ENCODE measurements around the gene CAMKK1.

CAMKK1 gene

GRCh38 chr17:3896108-3896967 lies 3.5 kb upstream of the CAMKK1 start:
- DNase-seq = no peak

DNA sequence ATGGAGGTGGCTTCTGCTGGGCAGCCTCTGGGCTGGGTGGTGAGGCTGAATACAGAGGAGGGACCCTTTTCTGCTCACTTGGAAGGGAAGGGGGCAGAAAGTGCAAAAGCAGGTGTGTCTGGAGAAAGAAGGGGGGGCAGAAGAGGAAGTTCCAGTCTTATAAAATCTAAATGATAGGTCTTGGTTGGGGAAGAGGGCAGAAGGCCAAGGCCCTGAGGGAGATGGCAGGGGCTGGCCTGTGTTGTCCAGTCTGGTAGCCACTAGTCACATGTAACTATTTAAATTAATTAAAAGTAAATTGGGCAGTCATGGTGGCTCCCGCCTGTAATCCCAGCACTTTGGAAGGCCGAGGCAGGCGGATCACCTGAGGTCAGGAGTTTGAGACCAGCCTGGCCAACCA lies 2.5 kb upstream of the CAMKK1 start:
- no peak for DNase-seq

DNA sequence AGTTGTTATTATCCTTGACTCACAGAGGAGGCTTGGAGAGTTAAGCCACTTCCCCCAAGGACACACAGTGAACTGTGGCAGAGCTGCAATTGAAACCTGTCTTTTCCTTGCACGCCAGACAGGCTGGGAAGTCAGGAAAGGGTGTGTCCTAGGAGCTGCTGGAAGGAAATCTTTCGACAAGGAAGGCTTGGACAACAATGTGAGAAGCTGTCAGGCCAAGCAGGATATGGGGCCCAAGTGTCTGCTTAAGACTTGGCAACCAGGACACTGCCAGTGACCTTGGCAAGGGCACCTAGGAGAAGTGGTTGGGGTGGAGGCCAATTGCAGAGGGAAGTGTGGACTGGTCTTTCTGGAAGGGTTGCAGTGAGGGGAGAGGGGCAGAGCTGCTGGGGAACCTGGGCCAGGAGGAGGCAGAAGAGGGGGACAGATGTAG lies 2.1 kb upstream of the CAMKK1 start:
- DNase-seq = no peak

DNA sequence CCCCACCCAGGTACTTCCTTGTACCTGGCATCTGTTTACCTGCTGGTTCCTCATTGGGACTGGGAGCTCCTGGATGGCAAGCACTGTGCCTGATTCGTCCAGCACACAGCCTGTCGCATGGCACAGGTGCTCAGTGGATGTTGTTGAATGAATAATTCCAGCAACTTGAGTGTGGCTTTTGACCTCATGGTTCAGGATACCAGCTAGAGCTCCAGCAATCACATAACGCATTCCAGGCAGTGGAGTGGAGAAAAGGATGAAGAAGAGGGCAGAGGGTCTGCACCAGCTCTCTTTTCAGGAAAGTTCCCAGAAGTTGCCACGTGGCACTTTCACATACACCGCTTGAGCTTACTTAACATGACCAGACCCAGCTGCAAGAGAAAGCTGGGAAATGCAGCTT lies 1.3 kb upstream of the CAMKK1 start:
- no peak for DNase-seq

- DNase-seq = no peak
Observed at GRCh38 chr17:3893720-3894116, 865 bp upstream of the CAMKK1 start.

- DNase-seq = peak; percentile 59
Observed at GRCh38 chr17:3892095-3892998, 506 bp downstream of the CAMKK1 start.

DNA sequence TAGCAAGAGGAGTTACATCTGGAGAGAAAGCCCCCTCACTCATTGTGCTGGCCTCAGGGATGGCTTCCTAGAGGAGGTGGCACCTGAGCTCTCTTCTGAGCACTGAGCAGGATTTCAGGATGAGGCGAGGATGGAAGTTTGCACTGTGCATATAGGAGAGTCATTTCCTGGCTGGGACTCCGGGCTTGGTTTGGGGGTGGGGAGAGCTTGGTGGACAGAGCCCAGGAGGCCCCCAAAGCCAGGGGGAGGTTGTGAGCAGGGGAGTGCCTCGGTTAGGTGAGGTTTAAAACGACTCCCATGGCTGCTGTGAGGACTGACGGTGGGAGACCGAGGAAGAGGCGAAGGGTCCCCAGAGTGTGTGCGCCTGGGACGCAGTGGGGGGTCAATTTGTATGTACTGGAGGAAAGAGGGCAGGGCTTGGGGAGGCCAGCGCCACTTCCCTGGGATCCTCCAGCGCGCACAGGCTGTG lies 1.2 kb downstream of the CAMKK1 start:
- DNase-seq = no peak

DNA sequence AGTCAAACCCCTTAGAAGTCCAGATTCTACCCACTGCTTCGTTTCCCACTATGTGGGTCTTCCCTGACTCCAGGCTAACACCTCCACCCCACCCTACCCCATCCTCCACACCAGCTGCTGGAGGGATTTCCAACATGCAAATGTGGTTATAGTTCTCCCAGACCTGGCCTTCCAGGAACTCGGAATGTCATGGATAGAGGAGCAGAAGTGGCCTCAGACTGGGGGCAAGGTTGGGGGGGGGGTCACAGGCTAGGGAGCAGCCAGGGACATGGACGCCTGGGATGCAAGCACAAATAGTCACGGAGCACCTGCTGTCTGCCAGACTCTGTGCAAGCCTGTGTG lies 2.0 kb downstream of the CAMKK1 start:
- no peak for DNase-seq

DNA sequence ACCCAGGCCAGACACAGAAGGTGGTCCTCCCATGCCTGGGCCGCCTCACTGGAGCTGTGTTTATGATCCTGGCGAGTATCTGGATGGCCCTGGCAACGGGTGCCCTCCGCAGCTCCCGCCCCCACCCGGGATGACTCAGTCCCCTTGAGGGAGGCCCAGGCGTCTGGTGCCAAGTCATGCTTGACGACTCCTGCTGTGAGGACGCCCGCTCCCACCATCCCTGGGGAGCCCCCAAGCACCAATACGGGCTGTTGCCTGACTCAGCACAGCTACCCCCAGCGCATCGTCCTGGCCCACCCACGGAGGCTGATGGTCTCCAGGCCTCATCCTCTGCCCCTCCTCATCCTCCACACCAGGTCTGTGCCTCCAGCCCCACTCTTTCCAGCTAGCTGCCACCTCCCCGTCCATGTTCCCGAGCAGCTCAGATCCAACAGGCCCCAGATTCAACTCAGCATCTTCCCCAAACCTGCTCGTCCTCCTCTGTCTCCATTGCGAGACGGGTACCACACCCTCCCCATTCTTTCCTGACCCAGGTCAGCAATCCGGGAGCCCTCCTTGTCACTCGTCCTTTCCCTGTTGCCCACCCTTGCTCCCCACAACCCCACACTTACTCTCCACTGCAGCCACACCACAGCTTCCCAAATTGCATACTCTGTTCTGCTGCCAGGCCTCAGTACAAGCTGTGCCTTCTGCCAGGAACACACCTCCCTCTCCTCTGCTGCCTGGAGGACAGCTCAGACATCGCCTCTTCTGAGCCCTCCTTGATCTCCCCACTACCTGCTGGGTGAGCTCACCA lies 2.6 kb downstream of the CAMKK1 start:
- peak; percentile 90 for DNase-seq

DNA sequence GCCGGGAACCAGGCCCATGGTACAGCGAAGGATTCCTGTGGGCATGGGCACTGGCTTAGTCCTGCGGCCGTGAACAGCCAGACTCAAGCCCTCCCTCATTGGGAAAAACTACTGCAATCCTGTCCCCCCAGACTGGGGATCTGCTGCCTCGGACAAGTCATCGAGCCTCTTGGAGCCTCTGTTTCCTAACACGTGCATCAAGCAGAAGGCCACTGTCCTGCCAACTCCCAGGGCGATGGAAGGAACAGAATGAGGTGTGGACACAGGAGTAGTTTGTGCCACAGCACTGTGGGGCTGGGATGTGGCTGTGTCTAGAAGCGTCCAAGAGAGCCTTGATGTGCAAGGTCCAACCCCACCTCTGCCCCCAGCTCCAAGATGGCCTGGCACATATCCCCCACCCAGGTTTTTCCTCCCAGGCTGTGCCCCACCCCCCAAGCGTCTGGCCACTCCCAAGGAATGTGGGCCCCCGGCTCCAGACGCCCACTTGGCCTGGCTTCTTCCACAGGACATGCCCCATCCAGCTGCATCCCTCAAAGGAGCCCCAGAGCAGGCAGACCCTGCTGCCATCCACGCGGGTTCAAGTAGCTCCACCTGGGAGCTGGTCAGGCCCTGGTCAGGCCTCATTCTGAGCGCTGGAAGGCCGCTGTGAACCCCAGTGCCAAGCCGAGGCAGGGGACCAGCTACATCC lies 3.4 kb downstream of the CAMKK1 start:
- no peak for DNase-seq

- DNase-seq = peak; percentile 91
Observed at GRCh38 chr17:3888343-3889171, 4.3 kb downstream of the CAMKK1 start.

- no peak for DNase-seq
Observed at GRCh38 chr17:3887804-3888203, 5.0 kb downstream of the CAMKK1 start.

DNA sequence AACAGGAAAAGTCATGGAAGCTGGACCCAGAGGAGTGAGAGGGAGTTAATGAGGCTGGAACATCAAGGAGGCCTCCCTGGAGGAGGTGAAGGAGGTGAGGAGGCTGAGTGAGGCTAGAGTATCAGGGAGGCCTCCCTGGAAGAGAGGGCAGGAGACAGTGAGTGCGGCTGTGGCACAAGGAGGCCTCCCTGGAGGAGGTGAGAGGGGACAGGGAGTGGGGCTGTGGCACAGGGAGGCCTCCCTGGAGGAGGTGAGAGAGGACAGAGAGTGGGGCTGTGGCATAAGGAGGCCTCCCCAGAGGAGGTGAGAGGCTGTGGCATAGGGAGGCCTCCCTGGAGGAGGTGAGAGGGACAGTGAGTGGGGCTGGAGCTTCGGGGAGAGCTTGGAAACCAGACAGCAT lies 5.5 kb downstream of the CAMKK1 start:
- DNase-seq = no peak

DNA sequence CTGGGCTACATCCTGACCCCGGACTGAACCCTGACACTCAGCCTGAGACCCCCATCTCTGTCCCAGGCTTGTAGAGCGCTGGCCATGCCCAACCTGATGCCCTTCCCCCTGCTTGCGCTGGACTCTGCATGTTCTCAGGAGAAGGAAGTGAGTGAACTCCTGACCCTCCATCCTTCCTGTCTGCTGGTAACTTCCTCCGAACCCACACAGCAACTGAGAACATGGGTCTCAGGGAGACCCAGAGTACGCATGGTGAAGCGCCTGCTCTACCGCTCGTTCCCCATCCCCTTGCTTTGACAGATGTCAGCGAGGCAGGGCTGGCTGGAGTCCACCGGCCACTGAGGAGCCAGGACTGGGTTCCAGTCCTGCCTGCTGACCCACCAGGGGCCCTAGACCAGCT lies 6.1 kb downstream of the CAMKK1 start:
- DNase-seq = no peak

DNA sequence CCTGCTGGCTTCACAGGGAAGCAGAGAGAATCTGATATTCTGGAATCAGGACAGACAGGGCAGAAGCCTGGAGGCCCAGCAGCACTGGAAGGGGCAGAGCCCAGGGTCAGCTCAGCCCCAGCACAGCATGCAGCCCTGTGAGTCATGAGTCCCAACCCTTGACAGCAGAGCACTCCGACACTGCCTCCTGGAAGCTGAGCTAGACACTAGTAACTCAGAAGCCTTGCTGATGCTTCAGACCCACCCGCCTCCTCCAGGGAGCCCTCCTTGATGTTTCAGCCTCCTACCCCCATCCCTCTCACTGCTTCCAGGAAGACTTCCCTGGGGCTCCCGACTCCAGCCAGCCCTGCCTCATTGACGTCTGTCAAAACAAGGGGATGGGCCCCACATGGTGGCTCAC lies 6.9 kb downstream of the CAMKK1 start:
- no peak for DNase-seq

DNA sequence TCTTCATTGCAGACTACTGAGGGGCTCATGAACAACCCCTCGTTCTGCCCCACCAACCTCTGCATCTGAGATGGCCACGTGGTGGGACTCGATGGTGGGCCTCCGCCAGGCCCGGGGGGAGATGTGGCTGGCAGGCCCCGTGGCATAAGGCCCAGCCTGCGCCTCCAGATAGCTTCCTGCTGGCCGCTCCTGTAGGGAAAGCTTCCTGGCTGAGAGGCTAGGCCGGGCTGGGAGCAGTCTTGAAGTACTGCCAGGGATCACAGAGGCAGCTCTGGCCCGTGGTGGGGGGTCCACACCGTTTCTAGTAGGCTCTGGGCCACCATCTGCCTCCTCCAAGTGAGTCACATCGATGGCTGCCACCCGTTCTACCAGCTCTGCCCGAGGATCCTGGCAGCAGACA lies 7.6 kb downstream of the CAMKK1 start:
- DNase-seq = no peak

- DNase-seq = no peak
Observed at GRCh38 chr17:3884188-3884587, 8.7 kb downstream of the CAMKK1 start.

- DNase-seq = no peak
Observed at GRCh38 chr17:3882276-3882675, 10.6 kb downstream of the CAMKK1 start.

- no peak for DNase-seq
Observed at GRCh38 chr17:3880983-3881382, 11.9 kb downstream of the CAMKK1 start.

DNA sequence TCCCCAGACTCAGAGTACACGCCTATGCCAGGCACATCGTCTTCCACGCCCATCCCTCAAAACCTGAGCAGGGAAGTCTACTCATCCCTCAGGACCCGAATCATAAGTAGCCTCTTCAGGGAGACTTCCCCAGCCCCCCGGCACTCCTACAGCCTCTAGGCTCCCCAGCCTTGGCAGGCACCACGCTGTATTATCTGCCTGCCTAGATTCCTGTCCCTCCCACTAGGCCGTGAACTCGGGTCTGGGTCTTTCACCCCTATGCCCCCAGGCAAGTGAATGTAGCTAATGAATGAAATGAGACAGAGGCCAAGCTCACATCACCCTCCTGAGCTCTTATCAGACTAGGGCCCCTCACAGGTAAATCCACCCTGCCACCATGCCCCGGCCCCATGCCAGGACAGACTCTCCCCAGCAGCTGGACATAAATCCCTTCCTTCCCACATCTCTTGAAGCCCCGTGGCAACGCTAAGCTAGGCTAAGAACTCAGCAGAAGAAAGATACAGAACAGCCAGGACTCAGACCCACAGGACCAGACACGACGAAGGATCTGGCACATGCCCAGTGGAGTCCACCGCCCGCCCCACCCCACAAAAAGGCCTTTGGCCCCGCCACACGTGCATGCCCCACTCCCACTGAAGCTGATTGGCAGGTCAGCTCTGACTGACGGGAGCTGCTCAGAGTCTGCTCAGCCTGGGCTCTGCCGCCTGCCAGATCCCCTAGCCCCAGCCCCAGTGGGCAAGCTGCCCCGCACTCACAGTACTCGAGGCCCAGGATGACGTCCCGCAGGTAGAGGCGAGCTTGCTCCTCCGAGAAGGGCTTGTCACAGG lies 13.0 kb downstream of the CAMKK1 start:
- no peak for DNase-seq
